ENCODE data around the gene TRMT112.

TRMT112 gene

DNA sequence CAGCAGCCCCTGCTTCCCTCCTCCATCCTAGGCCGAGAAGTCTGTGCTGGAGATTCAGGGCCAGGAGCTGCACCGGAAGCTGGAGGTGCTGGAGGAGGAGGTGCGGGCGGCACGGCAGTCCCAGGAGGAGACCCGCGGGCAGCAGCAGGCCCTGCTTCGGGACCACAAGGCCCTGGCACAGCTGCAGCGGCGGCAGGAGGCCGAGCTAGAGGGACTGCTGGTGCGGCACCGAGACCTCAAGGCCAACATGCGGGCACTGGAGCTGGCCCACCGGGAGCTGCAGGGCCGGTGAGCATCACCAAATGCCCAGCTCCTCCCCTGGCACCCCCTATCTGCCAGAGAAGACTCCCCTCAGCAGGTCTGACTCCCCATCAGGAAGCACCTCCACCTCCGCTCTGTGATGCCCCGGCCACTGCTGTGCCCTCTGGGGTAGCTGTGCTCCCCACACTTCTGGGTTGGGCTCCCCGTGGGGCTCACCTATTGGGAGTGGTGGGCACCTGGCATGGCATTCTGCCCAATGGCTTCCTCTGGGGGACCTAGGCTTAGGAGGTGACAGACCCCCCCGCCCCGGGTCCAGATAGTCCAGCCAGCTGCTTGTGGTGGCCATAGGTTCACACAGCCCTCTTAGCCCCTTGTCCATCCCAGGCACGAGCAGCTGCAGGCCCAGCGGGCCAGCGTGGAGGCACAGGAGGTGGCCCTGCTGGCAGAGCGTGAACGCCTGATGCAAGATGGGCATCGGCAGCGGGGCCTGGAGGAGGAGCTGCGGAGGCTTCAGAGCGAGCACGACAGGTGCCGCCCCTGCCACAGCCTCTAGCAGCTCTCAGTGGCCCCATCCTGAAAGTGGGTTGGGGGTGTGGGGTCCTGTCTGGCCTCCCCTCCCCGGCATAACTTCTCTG is 35.0 kb upstream of the TRMT112 start:
- no peak for DNase-seq (ENCODE audit: insufficient read length, low spot score)
- TF ChIP-seq POLR2A (IDR thresholded peaks at IDR 0.05; ENCODE audit: low read depth, low read length) (no peak), TAF1 (IDR thresholded peaks at IDR 0.05; ENCODE audit: low read depth, low read length) (no peak), POLR2AphosphoS5 (IDR thresholded peaks at IDR 0.05; ENCODE audit: low read depth, low read length) (no peak), SPI1 (IDR thresholded peaks at IDR 0.05; ENCODE audit: low read depth, low read length) (no peak), POU2F2 (IDR thresholded peaks at IDR 0.05; ENCODE audit: low read depth, low read length) (no peak), PAX5 (IDR thresholded peaks at IDR 0.05; ENCODE audit: insufficient read depth, low read length, severe bottlenecking) (no peak)
- no peak for FAIRE-seq

DNA sequence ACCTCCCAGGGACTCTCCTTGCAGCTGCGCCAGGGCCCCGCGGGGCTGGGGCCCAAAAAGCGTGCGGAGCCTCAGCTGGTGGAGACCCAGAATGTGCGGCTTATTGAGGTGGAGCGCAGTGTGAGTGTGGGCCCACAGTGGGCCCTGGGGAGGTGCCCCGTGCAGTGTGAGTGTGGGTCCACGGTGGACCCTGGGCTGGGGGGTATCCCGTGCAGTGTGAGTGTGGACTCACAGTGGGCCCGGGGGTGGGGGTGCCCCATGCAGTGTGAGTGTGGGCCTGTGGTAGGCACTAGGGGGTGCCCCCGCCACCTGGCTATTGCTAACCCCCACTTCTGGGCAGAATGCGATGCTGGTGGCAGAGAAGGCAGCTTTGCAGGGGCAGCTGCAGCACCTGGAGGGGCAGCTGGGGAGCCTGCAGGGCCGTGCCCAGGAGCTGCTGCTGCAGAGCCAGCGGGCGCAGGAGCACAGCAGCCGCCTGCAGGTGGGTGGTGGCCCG is 33.8 kb upstream of the TRMT112 start:
- FAIRE-seq, result no peak
- no peak for TF ChIP-seq POU2F2 (IDR thresholded peaks at IDR 0.05; ENCODE audit: low read depth, low read length)
- TF ChIP-seq POLR2A (IDR thresholded peaks at IDR 0.05; ENCODE audit: low read depth, low read length), result no peak
- no peak for TF ChIP-seq TAF1 (IDR thresholded peaks at IDR 0.05; ENCODE audit: low read depth, low read length)
- TF ChIP-seq SPI1 (IDR thresholded peaks at IDR 0.05; ENCODE audit: low read depth, low read length), result no peak
- no peak for TF ChIP-seq POLR2AphosphoS5 (IDR thresholded peaks at IDR 0.05; ENCODE audit: low read depth, low read length)
- no peak for TF ChIP-seq PAX5 (IDR thresholded peaks at IDR 0.05; ENCODE audit: insufficient read depth, low read length, severe bottlenecking)
- no peak for DNase-seq (ENCODE audit: insufficient read length, low spot score)

DNA sequence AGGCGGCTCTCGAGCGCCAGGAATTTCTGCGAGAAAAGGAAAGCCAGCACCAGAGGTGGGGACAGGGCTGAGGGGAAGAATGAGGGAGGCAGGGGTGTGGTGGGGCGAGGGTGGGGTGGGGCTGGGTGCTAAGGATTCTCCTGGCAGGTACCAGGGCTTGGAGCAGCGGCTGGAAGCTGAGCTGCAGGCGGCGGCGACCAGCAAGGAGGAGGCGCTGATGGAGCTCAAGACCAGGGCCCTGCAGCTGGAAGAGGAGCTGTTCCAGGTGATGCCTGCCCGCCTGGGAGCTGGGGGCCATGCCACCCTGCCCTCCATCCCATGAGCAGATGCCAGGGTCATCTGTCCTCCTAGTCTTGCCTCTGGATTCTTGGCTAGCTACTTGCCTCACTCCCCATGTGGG is 32.0 kb upstream of the TRMT112 start:
- DNase-seq (ENCODE audit: insufficient read length, low spot score) (no peak), FAIRE-seq (no peak)
- no peak for TF ChIP-seq POU2F2 (IDR thresholded peaks at IDR 0.05; ENCODE audit: low read depth, low read length)
- TF ChIP-seq PAX5 (IDR thresholded peaks at IDR 0.05; ENCODE audit: insufficient read depth, low read length, severe bottlenecking), result no peak
- TF ChIP-seq SPI1 (IDR thresholded peaks at IDR 0.05; ENCODE audit: low read depth, low read length), result no peak
- no peak for TF ChIP-seq TAF1 (IDR thresholded peaks at IDR 0.05; ENCODE audit: low read depth, low read length)
- TF ChIP-seq POLR2A (IDR thresholded peaks at IDR 0.05; ENCODE audit: low read depth, low read length), result no peak
- no peak for TF ChIP-seq POLR2AphosphoS5 (IDR thresholded peaks at IDR 0.05; ENCODE audit: low read depth, low read length)

DNA sequence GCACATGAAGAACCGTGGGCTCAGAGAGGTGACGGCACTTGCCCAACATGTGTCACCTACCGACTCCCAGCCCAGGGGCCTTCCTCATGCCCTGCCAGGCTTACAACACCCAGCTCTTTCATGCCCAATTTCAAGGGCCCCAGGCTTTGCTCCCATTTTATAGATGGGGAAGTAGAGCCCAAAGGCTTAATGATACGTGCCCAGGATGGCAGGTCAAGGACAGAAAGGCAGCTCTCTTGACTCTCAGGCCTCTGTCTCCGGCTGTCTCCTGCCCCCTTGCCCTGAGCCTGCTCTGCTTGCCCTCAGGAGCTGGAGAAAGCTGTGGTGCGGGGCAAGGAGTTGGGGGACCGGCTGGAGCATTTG is 31.6 kb upstream of the TRMT112 start:
- DNase-seq (ENCODE audit: insufficient read length, low spot score), result no peak
- TF ChIP-seq SPI1 (IDR thresholded peaks at IDR 0.05; ENCODE audit: low read depth, low read length), result no peak
- no peak for TF ChIP-seq POU2F2 (IDR thresholded peaks at IDR 0.05; ENCODE audit: low read depth, low read length)
- no peak for TF ChIP-seq POLR2A (IDR thresholded peaks at IDR 0.05; ENCODE audit: low read depth, low read length)
- no peak for TF ChIP-seq TAF1 (IDR thresholded peaks at IDR 0.05; ENCODE audit: low read depth, low read length)
- no peak for TF ChIP-seq POLR2AphosphoS5 (IDR thresholded peaks at IDR 0.05; ENCODE audit: low read depth, low read length)
- TF ChIP-seq PAX5 (IDR thresholded peaks at IDR 0.05; ENCODE audit: insufficient read depth, low read length, severe bottlenecking), result no peak
- no peak for FAIRE-seq

DNA sequence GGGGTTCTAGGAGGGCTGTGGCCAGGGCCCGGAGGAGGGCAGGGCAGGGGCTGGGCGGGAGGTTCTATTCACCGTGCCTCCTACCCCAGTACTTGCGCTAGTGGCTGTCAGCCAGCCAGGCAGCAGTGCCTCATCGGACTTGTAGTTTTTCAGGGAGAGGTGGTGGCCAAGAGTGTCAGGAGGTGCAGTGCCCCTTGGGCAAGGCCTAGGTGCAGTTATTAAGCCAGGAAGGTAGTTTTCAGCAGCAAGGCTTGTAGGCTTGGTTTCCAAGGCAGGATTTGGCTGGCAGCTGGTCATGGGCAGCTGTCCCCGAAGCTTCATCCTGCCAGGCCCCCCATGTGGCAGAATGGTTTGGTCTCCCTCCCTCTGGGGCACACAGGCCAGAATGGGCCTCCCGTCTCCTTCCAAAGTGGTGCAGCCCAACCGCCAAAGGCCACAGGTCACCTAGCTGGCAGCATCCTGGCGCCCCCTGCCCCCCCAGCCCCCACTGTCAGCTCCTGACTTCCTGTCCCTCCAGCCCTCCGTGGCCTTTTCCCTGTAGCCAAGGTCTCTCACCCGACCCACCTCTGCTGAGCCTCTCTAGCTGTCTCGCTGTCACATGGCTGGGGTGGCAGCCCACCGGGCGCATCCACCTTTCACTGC is 31.1 kb upstream of the TRMT112 start:
- no peak for DNase-seq (ENCODE audit: insufficient read length, low spot score)
- TF ChIP-seq TAF1 (IDR thresholded peaks at IDR 0.05; ENCODE audit: low read depth, low read length), result no peak
- TF ChIP-seq PAX5 (IDR thresholded peaks at IDR 0.05; ENCODE audit: insufficient read depth, low read length, severe bottlenecking), result no peak
- no peak for TF ChIP-seq POLR2AphosphoS5 (IDR thresholded peaks at IDR 0.05; ENCODE audit: low read depth, low read length)
- no peak for TF ChIP-seq POLR2A (IDR thresholded peaks at IDR 0.05; ENCODE audit: low read depth, low read length)
- no peak for TF ChIP-seq SPI1 (IDR thresholded peaks at IDR 0.05; ENCODE audit: low read depth, low read length)
- TF ChIP-seq POU2F2 (IDR thresholded peaks at IDR 0.05; ENCODE audit: low read depth, low read length), result no peak
- no peak for FAIRE-seq

DNA sequence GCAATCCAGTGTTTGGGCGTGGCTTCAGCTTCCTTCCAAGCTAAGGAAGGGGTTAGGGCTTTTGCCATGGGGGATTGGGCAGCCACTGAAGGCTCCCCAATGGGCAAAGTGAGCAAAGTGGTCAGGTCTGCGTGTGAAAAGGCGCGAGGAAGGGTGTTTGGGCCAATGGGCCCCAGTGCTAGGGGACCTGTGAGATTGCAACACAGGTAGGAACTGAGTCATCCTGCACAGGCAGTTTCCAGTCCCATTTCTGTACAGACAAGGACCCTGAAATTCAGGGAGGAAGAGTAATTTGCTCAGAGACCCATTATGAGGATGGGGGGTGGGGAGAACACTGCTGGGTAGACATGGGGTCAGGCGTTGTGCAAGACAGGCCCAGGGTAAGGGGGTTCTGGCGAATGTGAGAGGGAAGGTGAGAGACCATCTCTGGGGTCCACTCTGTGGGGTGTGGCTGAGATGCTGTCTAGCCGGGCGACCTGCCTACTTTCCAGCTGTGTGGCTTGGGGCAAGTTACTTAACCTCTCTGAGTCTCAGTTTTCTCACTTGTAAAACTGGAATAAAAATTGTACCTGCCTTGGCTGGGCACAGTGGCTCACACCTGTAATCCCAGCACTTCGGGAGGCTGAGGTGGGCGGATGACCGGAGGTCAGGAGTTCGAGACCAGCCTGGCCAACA is 30.0 kb upstream of the TRMT112 start:
- no peak for TF ChIP-seq TAF1 (IDR thresholded peaks at IDR 0.05; ENCODE audit: low read depth, low read length)
- DNase-seq (ENCODE audit: insufficient read length, low spot score) (no peak), FAIRE-seq (no peak)

DNA sequence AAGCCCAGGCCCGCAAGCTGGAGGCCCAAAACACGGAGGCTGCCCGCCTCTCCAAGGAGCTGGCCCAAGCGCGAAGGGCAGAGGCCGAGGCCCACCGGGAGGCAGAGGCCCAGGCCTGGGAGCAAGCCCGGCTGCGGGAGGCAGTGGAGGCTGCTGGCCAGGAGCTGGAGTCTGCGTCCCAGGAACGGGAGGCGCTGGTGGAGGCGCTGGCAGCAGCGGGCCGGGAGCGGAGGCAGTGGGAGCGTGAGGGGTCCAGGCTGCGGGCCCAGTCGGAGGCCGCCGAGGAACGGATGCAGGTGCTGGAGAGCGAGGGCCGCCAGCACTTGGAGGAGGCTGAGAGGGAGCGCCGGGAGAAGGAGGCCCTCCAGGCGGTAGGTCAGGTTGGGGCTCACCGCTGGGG is 27.4 kb upstream of the TRMT112 start:
- FAIRE-seq (no peak), DNase-seq (ENCODE audit: insufficient read length, low spot score) (no peak)
- no peak for TF ChIP-seq POLR2A (IDR thresholded peaks at IDR 0.05; ENCODE audit: low read depth, low read length)

DNA sequence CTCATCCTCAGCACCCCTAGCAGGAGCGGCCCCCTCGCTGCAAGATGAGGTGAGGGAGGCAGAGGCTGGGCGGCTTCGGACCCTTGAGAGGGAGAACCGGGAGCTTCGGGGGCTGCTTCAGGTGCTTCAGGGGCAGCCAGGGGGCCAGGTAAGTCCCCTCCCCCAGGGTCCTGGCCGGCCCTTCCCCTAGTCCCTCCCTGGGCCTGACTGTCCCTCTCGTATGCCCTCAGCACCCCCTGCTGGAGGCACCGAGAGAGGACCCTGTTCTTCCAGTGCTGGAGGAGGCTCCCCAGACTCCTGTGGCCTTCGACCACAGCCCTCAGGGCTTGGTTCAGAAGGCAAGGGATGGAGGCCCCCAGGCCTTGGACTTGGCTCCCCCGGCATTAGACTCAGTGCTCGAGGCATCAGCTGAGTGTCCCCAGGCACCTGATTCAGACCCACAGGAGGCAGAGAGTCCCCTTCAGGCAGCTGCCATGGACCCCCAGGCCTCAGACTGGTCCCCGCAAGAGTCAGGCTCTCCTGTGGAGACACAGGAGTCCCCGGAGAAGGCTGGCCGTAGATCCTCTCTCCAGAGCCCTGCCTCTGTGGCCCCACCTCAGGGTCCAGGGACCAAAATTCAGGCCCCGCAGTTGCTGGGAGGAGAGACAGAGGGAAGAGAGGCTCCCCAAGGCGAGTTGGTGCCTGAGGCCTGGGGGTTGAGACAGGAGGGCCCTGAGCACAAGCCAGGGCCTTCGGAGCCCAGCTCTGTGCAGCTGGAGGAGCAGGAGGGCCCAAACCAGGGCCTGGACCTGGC is 26.6 kb upstream of the TRMT112 start:
- FAIRE-seq (no peak), DNase-seq (ENCODE audit: insufficient read length, low spot score) (no peak)
- TF ChIP-seq POU2F2 (IDR thresholded peaks at IDR 0.05; ENCODE audit: low read depth, low read length) (no peak), SPI1 (IDR thresholded peaks at IDR 0.05; ENCODE audit: low read depth, low read length) (no peak), POLR2AphosphoS5 (IDR thresholded peaks at IDR 0.05; ENCODE audit: low read depth, low read length) (no peak), TAF1 (IDR thresholded peaks at IDR 0.05; ENCODE audit: low read depth, low read length) (no peak)
